NCI-H2029 treated with DMSO at 0.1 percent for 48 hours (cell line): ENCODE measurements around the gene CCDC148.
"Not testable (repeated sequence)": the region's sequence is repeated elsewhere in the genome, so short reads cannot be mapped to it uniquely, and the experiment has no call there.

Experiments
- DNase-seq: peaks from one replicate; lab custom pipeline; 2025; lab: John Stamatoyannopoulos, UW

Gene CCDC148

DNA sequence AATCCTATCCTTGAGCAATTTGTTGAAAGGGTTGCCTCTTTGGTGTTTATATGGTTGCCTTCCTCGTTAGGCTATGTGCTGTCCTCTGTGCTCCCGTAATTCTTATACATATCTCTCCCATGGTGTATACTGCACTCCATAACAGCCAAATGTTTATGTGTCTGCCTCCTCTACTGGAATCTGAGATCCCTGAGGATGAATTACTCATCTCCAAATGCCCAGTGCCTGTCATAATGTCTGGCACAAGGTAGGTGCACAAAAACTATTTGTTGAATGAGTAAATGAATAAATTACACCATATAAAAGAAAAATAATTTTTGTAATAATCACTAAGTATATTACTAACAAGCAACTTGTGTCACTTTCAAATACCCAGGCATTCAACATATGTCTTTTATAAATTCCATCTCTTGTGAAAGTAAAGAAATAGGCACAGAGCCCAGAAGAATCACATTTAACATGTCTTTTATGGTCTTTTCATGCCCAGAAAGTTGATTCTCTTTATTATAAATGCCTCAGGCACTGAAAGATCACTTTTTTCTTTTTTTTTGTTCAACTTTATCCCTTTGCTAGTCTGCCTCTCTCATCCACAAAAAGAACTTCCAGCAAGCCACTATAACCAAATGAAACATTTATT, 164.9 kb downstream of the CCDC148 start:
- no peak for DNase-seq

GRCh38 chr2:158290225-158290624, 166.3 kb downstream of the CCDC148 start:
- DNase-seq = no peak

DNA sequence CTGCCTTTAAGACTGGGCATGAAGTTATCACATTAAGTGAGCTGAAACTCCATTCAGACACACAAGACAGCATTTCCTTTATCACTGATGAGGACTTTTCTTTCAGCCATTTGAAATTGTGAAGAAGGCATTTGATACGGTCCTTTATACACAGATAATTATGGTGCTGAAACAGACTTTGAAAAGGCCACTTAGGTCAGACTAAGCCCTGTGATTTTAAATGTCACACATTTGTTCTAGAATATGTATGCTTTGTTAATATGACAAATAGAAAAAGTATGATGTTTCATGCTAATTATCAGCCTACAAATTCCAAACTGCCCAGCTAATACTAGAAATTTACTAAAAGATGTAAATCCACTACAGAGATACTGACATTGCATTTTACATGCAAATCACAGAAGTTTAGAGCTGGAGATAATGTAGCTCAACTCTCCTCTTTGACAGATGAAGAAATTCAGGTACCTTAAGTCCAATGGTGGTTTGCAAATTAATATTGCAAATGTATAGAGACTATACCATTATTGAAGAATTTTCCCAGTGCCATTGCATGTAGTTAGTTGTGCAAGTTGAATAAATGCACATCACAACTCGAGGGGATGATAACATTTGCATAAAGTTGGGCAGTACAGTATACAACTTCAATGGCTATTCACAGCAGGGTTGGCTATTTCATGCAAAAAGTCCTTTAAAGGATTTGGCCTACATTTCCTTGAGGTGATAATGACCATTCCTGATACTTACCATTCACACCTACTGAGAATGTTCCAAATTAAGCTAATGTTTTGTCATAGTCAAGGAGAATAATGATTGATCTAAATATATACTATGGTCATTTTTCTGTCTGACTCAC, 179.7 kb downstream of the CCDC148 start:
- no peak for DNase-seq

- no peak for DNase-seq
These were observed 182.8 kb downstream of the CCDC148 start for GRCh38 chr2:158273791-158274190.

- no peak for DNase-seq
These were observed 186.0 kb downstream of the CCDC148 start for GRCh38 chr2:158270536-158270935.

GRCh38 chr2:158269143-158269542, 187.4 kb downstream of the CCDC148 start:
- peak; percentile 87 for DNase-seq

DNA sequence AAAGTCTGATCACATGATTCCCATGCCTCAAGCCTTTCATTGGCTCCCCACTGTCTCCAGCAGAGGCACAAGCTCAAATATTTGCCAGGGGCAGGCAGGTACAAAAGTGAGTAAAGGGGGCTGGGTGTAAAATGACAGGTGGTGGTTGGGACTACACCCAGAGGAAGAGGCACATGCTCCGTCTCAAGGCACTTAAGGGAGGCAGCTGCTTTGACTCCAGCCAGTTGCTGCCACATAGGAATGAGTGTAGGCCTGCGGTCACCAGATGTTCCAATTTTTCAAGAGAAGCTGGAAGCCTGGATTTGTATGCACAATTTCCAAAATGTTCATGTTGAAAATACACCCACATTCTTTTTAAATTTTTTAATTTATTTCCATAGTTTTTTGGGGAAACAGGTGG, 190.4 kb downstream of the CCDC148 start:
- peak; percentile 71 for DNase-seq

GRCh38 chr2:158255257-158255656, 201.3 kb downstream of the CCDC148 start:
- DNase-seq = no peak

DNA sequence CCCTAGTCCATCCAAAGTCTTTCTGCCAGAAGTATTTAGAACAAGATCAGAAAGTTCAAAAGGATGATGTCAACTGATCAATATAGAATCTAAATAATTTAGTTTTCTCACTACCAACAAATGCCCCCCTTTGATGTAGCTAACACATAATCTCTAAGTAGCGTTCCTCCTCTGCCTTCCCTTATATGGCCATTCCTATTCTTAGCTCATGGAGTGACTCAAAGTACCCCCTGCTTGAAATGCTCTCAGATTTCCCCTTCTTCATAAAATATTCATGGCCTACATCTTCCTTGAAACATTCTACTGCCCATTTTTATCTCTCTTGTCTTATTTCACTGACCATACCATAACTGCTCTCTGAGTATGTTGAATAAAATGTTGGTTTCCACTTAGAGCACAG, 203.4 kb downstream of the CCDC148 start:
- DNase-seq = no peak

DNA sequence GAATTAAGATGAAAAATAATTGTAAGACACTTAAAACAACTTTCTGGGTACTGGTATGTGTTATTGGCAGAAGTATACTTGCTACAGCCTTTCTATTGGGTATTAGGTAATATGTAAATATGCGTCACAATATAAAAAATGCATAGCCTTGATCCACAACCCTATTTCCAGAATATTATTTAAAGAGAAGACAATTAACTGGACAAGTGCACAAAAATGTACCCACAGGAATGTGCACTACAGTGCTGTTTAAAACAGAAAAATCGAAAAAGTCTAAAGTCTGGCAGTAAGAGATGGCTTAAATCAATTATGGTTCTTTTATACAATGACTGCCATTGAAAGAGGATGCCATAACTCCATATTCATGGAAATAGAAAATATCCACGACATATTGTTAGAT, 205.2 kb downstream of the CCDC148 start:
- no peak for DNase-seq

DNA sequence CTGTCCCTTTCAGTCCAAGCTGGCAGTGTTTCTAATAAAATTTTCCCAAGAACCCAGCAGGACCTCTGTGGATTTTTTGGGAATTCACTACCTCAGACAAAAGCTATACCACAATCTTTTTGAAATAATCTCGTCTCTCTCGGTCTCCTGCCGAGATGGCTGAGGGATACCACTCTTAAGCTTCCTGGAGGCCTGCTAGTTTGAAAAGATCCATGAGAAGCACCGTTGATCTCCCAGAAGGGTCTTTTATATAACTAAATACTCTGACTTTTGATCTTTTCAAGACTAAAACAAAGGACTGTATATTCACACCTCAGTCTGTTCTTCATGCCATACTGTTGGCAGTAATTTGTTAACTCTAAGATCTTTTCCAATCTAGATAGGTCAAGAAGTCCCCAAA, 213.2 kb downstream of the CCDC148 start:
- DNase-seq = no peak

GRCh38 chr2:158242280-158242679, 214.3 kb downstream of the CCDC148 start:
- DNase-seq = no peak

GRCh38 chr2:158240975-158241374, 215.6 kb downstream of the CCDC148 start:
- no peak for DNase-seq

GRCh38 chr2:158239271-158239670, 217.3 kb downstream of the CCDC148 start:
- no peak for DNase-seq

GRCh38 chr2:158234497-158234896, 222.1 kb downstream of the CCDC148 start:
- DNase-seq = no peak

DNA sequence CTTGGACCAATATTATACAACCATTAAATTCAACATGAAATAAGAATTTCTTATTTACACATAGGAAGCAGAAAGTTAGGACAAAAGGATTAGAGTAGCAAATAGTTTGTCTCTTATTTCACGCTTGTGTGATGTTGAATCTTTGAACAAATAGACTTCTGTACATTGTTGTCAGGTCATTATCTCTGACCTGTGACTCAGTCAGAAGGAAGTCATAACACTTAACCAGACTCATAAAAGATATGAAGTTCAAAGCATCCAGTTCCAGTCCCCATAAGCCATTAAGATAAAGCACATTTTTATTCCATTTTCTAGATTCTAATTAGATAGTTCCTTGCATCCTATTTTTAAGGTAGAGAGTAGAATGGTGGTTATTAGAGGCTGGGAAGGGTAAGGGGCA, 224.1 kb downstream of the CCDC148 start:
- no peak for DNase-seq

GRCh38 chr2:158228943-158229508, 227.5 kb downstream of the CCDC148 start:
- DNase-seq = no peak

GRCh38 chr2:158223066-158223465, 233.5 kb downstream of the CCDC148 start:
- DNase-seq = not testable (repeated sequence)

- DNase-seq = no peak
These were observed 235.2 kb downstream of the CCDC148 start for GRCh38 chr2:158221063-158222020.

DNA sequence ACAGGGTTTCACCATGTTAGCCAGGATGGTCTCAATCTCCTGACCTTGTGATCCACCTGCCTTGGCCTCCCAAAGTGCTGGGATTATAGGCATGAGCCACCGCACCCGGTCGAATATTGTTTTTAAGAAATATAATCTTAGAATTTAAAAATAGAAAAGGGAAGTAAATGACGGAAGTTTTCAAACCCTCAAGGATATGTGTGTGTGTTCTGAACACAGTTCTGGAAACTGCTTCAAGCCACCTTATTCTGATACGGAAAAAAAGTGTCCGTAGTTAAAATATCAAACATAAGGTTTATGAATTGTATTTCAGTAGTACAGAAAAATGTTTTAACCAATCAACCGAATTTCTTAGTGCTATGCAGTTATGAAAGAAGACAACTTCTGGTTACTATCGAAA, 239.0 kb downstream of the CCDC148 start:
- no peak for DNase-seq

- peak; percentile 39 for DNase-seq
These were observed 242.1 kb downstream of the CCDC148 start for GRCh38 chr2:158214431-158214830.

DNA sequence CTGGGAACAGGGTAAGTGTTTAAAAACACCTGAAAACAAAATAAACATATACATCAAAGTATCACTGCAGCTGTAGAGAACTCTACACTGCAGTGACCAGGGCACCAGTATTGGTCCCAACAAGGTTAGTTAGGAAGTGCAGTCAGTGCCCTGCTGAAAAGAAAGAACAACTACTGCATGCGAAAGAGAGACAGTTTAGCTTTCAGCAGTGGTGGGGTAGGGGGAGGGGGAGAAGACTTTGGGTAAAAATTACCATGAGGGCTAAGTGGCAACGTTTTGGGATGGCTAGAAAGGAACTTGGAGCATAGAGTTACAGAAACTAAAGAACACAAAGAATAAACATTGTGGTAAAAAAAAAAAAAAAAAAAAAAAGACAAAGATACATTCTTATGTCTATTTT, 242.8 kb downstream of the CCDC148 start:
- no peak for DNase-seq
